MM.1S (cell line): ENCODE results near the gene LGMN.

Source experiments
- EZH2 ChIP-seq: fragments of 300-600 bp; sonication (generic); optimal IDR thresholded peaks from 2 replicates; pipeline ENCODE3; 2017; ENCODE audit warnings: low read depth, mild to moderate bottlenecking, antibody characterized with exemption, low read length, mixed read lengths
- TF ChIP-seq, protein P1 (sequence below): fragments of 300-600 bp; sonication (generic); IDR thresholded peaks from 2 replicates; pipeline ENCODE4 v1.5.1; 2016; ENCODE audit warnings: antibody characterized with exemption, low read length, mixed read lengths

DNA sequence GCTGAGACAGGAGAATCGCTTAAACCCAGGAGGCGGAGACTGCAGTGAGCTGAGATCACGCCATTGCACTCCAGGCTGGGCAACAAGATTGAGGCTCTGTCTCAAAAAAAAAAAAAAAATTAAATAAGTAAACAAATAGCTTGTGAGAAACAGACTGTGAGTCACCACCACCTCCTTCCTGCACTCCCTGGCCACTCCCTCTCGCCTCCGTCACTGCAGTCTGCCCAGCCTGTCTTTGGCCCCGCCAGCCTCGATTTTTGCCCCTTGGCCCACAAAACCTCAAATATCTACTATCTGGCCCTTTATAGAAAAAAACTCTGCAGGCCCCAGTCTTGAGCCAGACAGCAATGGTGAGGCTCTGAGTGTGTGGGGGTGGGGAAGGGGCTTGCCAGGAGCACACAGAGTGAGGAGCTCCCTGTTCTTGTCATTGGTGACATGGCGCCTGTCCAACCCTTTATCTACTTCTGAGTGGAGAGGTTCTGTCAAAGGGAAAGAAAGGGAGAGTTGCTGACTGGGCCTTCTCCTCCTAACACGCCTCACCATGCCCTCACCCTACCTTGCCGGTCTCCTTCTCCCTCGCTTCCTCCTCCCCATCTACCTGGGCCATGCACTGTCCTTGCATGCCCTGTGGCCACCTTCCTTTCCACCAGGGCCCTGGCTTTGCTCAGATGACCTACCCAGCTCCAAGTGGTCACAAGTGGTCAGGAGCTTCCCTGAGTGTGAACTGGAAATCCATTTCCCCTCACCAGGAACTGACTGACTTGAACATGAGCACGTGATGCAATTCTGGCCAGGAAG is 22.1 kb downstream of the LGMN start:
- TF ChIP-seq, protein P1, sequence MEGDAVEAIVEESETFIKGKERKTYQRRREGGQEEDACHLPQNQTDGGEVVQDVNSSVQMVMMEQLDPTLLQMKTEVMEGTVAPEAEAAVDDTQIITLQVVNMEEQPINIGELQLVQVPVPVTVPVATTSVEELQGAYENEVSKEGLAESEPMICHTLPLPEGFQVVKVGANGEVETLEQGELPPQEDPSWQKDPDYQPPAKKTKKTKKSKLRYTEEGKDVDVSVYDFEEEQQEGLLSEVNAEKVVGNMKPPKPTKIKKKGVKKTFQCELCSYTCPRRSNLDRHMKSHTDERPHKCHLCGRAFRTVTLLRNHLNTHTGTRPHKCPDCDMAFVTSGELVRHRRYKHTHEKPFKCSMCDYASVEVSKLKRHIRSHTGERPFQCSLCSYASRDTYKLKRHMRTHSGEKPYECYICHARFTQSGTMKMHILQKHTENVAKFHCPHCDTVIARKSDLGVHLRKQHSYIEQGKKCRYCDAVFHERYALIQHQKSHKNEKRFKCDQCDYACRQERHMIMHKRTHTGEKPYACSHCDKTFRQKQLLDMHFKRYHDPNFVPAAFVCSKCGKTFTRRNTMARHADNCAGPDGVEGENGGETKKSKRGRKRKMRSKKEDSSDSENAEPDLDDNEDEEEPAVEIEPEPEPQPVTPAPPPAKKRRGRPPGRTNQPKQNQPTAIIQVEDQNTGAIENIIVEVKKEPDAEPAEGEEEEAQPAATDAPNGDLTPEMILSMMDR, result no peak
- no peak for TF ChIP-seq EZH2
